GM13977 (cell line): ENCODE results near the gene TNK2.
"Not testable (repeated sequence)": the region's sequence is repeated elsewhere in the genome, so short reads cannot be mapped to it uniquely, and the experiment has no call there.

ENCODE experiments used
- DNase-seq: peaks from one replicate; pipeline ENCODE4 v3.0.0; 2012; ENCODE audit warnings: low spot score
- in situ Hi-C: fragments of 300-500 bp; cut with MboI; formaldehyde crosslinking; loops from one replicate; pipeline ENCODE4 v1.12.0; 2022; ENCODE audit warnings: low sequenced_read_pairs, low pct_unique_long_range_greater_than_20kb, mixed read lengths, inconsistent platforms; ENCODE audit not compliant: unreplicated experiment
- TF ChIP-seq, protein P1 (sequence below): IDR thresholded peaks from 2 replicates; pipeline ENCODE4 v1.5.1; 2012; ENCODE audit warnings: mild to moderate bottlenecking, control low read depth; ENCODE audit not compliant: insufficient read depth; ENCODE audit errors: extremely low read depth, missing control alignments

The TNK2 gene

DNA sequence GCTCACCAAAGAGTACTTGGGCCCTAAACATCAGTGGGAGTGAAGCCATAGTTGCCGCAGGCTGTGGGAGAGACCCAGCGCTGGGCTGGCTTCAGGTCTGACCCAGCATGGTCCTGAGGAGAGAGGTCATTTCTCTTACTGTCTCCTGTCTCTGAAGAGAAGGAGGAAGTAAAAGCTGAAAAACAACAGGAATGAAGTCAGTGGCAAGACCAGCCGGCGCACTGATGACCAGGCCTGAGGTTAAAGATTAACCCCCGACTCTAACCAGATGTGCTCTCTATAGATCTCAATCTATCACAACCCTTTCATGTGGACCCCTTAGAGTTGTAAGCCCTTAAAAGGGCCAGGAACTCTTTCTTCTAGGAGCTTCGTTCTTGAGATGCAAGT is 24.7 kb upstream of the TNK2 start:
- in situ Hi-C loops, DNase-seq: not testable (repeated sequence)

DNA sequence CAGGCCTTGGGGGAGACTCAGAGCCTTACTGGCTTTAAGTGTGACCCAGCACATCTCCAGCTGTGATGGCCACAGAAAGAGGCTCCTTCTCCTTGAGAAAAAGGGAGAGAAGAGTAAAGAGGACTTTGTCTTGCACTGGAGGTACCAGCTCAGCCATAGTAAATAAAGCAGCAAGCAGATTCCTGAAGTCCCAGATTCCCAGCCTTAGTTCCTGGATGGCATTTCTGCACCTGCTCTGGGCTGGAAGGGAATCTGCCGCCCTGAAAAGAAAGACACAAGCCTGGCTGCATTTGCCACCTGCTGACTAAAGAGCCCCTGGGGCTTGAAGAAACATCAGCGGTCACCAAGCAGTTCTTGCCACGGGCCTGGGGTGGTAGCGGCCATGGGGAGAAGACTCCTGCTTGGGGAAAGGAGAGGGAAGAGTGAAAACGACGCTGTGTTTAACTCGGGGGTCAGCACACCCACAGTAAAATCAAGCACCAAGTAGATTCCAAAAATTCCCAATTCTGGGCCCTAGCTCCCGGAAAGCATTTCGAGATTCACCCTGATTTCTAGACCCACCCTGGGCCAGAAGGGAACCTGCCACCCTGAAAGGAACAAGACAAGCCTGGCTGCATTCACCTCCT is 24.2 kb upstream of the TNK2 start:
- in situ Hi-C loops, result no loop called here
- TF ChIP-seq, protein P1, sequence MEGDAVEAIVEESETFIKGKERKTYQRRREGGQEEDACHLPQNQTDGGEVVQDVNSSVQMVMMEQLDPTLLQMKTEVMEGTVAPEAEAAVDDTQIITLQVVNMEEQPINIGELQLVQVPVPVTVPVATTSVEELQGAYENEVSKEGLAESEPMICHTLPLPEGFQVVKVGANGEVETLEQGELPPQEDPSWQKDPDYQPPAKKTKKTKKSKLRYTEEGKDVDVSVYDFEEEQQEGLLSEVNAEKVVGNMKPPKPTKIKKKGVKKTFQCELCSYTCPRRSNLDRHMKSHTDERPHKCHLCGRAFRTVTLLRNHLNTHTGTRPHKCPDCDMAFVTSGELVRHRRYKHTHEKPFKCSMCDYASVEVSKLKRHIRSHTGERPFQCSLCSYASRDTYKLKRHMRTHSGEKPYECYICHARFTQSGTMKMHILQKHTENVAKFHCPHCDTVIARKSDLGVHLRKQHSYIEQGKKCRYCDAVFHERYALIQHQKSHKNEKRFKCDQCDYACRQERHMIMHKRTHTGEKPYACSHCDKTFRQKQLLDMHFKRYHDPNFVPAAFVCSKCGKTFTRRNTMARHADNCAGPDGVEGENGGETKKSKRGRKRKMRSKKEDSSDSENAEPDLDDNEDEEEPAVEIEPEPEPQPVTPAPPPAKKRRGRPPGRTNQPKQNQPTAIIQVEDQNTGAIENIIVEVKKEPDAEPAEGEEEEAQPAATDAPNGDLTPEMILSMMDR, result no peak
- no peak for DNase-seq

DNA sequence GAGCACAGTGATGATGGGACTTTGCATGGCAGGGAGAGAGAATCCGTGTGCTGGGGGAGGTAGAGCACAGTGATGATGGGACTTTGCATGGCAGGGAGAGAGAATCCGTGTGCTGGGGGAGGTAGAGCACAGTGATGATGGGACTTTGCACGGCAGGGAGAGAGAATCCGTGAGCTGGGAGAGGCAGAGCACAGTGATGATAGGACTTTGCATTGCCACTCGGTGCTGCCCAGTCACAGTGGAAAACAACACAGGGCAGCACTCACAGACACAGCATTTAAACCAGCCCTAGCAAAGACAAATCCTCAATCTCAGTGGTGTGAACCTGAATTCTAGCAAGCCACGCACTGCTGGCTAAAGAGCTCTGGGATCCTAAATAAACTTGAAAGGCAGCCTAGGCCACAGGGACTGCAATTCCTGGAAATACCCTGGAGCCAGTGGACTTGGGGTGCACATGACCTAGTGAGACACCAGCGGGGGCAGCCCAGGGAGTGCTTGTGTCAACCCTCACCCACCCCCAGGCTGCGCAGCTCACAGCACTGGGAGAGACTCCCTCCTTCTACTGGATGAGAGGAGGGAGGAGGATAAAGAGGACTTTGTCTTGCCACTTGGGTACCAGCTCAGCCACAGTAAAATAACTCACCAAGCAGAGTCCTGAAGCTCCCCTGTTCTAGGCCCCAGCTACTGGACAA is 23.4 kb upstream of the TNK2 start:
- TF ChIP-seq, protein P1, result no peak
- DNase-seq, result no peak
- in situ Hi-C loops, result no loop called here

DNA sequence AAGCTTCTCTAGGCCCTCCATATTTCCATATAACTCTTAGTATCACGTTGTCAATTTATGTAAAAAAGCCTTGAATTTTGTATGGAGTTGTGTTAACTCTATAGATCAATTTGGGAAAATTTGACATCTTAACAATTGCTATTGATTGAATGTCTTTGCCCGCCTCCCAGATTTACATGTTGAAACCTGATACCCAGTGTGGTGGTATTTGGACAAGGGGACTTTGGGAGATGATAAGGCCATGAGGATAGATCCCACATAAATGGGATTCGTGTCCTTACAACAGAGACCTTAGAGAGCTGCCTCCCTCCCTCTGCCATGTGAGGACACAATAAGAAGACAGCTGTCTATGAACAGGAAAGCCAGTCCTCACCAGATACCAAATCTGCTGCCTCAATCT is 21.1 kb upstream of the TNK2 start:
- in situ Hi-C loops, result no loop called here
- TF ChIP-seq, protein P1, result no peak
- no peak for DNase-seq

DNA sequence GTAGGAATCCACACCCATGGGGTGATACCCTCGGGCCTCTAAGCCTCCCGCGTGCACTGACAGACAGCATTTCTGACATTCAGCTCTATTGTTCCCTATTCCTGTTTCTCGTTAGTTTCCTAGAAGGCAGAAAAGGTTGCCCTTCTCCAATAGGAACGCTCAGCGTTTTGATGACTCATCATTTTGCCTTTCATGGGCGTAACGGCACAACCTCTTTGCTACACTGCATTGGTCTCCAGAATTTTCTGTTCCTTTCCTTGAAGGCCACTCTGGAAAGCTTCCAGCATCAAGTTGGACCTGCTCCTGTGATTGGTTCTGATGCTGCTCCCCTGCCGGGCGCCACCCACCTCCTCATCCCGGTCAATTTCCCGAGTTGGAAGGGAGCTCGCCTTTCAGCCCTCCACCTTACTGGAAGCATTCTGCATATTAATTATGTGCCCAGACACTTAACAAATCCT is 13.0 kb upstream of the TNK2 start:
- in situ Hi-C loops, result no loop called here
- no peak for DNase-seq

DNA sequence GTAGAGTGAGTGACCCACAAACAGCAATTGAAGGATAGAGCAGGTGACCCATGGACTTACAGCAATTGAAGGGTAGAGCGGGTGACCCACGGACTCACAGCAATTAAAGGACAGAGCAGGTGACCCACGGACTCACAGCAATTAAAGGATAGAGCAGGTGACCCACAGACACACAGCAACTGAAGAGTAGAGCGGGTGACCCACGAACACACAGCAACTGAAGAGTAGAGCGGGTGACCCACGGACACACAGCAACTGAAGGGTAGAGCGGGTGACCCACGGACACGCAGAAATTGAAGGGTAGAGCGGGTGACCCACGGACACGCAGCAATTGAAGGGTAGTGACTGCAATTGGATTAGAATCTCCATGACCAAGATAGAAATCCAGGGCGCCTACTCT is 9.8 kb upstream of the TNK2 start:
- in situ Hi-C loops, result loop anchor here (10.0 kb wide), 1 partner anchor 63 kb away; no protein-coding TSS in a partner anchor
- TF ChIP-seq, protein P1, result no peak
- no peak for DNase-seq

More for the DNA sequence above, 13.0 kb upstream of the TNK2 start:
- TF ChIP-seq, protein P1, result no peak

DNA sequence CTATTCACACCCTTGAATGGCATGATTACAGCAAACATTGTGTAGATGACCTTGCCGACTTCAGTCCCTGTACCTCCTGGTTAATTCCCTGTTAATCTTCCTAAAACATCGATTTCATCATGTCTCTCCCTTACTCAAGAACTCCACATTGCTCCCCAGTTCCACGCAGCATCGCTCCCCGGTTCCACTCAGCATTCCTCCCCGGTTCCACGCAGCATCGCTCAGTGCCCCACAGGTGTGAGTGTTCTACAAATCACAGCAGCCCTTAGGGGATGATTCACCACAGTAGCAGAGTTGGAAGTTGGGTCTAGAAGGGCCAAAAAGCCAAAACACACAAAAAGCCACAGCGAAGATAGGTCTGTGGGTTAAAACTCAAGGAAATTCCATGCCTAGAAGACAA is 8.6 kb upstream of the TNK2 start:
- no peak for DNase-seq
- TF ChIP-seq, protein P1, result no peak
- in situ Hi-C loops, result loop anchor here (10.0 kb wide), 1 partner anchor 62 kb away; no protein-coding TSS in a partner anchor
